ENCODE results near the gene L3MBTL4. TPM values are rescaled to one million over a fixed set of nuclear protein-coding genes. Genes with fewer than 3 reads are reported as not detected.

L3MBTL4 gene
- total RNA-seq, 2 donors from 2014 or later: 4.1 to 10.2 TPM

- Mint-ChIP-seq H3K27ac (no peak overlapping the region), H3K27me3 (no peaks in the 10 kb centered on the region), H3K4me3 (no peak overlapping the region)
Measured at GRCh38 chr18:6331872-6332271, 82.8 kb downstream of the L3MBTL4 start.

DNA sequence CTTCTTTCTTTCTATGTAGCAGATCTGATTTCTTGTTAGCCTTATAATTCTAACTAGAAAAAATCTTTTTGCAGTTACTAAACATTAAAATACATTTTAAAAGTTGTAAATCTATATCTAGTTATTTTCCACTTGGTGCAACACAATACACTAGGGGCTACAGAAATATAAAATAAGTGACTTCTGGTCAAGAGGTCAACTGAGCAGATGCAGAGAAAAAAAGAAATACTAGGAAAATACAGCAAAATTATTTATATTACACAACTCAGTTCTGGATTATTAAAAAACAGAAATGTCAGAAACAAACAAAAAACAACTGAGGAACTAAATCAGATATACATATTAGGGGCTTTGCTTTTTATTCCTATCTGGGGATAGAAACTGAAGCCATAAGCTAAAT, 83.9 kb downstream of the L3MBTL4 start:
- H3K4me1 Mint-ChIP-seq (ENCODE audit: low read depth in 2 of 2): peaks cover 0 to 21% of the 10 kb centered on the region in 2 donors
- H3K4me3 Mint-ChIP-seq: no peak overlapping the region
- H3K27me3 Mint-ChIP-seq: no peaks in the 10 kb centered on the region
- no peak overlapping the region for H3K27ac Mint-ChIP-seq
- no peaks in the 10 kb centered on the region for H3K9me3 Mint-ChIP-seq
- DNase-seq (ENCODE audit: low spot score) (no peak), ATAC-seq (no peak)
- H3K36me3 Mint-ChIP-seq: peaks cover 2% of the 10 kb centered on the region

More at GRCh38 chr18:6331872-6332271, 82.8 kb downstream of the L3MBTL4 start:
- ATAC-seq: no peak
- H3K36me3 Mint-ChIP-seq: peaks cover 7% of the 10 kb centered on the region
- no peak for DNase-seq (ENCODE audit: low spot score)
- H3K9me3 Mint-ChIP-seq: peaks cover 2% of the 10 kb centered on the region
- H3K4me1 Mint-ChIP-seq (ENCODE audit: low read depth in 2 of 2): peaks cover 0 to 21% of the 10 kb centered on the region in 2 donors

- Mint-ChIP-seq H3K27me3 (no peaks in the 10 kb centered on the region), H3K4me3 (no peak overlapping the region), H3K4me1 (ENCODE audit: low read depth in 2 of 2) (peaks cover 0 to 14% of the 10 kb centered on the region in 2 donors), H3K27ac (no peak overlapping the region), H3K36me3 (peaks cover under 1% of the 10 kb centered on the region), H3K9me3 (peaks cover under 1% of the 10 kb centered on the region)
- no peak for DNase-seq (ENCODE audit: low spot score)
- no peak for ATAC-seq
Measured at GRCh38 chr18:6328621-6329010, 86.1 kb downstream of the L3MBTL4 start.

DNA sequence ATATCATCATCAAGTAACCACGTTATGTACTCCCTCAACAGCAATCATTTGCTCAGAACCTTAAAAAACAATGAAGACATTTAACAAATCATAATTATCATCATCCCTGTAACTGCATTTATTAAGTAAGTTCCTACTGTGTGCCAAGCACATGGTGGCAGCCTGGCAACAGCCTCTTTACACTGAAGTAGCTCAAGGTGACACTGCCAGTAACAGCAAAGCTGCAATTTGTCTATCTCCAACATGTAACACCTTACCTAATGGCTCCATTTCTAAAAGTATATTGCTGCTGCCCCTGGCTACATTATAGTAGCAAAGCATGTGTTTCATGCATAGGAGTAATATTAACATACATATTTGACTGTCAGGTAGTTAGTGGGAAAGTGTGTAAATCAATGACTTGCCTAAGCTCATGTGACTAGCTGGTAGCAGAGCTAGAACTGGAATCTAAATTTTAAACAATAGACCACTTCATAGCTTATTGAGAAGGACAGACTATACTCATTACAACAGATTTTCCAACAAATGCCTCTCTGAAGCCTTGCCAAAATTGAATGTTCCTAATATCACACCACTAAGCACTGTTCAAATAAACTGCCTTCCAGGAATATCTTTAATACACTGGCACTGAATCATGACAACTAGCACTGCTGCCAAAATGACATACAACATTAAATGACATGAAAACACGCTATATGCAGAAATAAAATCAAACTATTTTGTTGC, 86.7 kb downstream of the L3MBTL4 start:
- Mint-ChIP-seq H3K36me3 (peaks cover 6% of the 10 kb centered on the region), H3K9me3 (peaks cover 6% of the 10 kb centered on the region), H3K27me3 (no peaks in the 10 kb centered on the region), H3K27ac (no peak overlapping the region), H3K4me1 (ENCODE audit: low read depth in 2 of 2) (peaks cover 0 to 14% of the 10 kb centered on the region in 2 donors), H3K4me3 (no peak overlapping the region)
- no peak for ATAC-seq
- no peak for DNase-seq (ENCODE audit: low spot score)

DNA sequence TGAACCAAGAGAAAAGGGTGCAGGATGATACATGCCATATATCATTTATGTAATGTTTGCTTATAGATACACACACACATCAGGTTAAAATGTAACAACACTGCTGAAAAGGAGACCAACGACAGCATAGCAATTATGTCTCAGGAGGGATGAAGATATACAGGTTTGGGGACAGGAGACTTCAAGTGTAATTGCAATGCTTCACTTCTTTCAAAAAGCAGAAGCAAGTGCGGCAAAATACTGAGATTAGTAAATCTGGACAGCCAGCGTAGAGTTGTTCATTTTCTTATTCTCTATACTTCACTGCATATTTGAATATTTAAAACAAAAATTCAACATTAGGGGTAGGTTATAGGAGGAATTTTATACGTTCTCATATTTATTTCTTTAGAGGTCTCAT, 87.2 kb downstream of the L3MBTL4 start:
- Mint-ChIP-seq H3K36me3 (peaks cover 9% of the 10 kb centered on the region), H3K27me3 (no peaks in the 10 kb centered on the region), H3K4me3 (no peak overlapping the region), H3K4me1 (ENCODE audit: low read depth in 2 of 2) (peaks cover 0 to 14% of the 10 kb centered on the region in 2 donors), H3K27ac (no peak overlapping the region), H3K9me3 (peaks cover 9% of the 10 kb centered on the region)
- ATAC-seq: no peak
- no peak for DNase-seq (ENCODE audit: low spot score)

- no peak for DNase-seq (ENCODE audit: low spot score)
- Mint-ChIP-seq H3K36me3 (peaks cover 15% of the 10 kb centered on the region), H3K9me3 (peaks cover 11% of the 10 kb centered on the region), H3K4me3 (no peak overlapping the region), H3K27ac (no peak overlapping the region), H3K27me3 (no peaks in the 10 kb centered on the region), H3K4me1 (ENCODE audit: low read depth in 2 of 2) (peaks cover 0 to 12% of the 10 kb centered on the region in 2 donors)
- no peak for ATAC-seq
Measured at GRCh38 chr18:6326566-6326965, 88.1 kb downstream of the L3MBTL4 start.

- H3K4me1 Mint-ChIP-seq (ENCODE audit: low read depth in 2 of 2): peaks cover 6 to 10% of the 10 kb centered on the region in 2 donors
- ATAC-seq: no peak
- H3K27ac Mint-ChIP-seq: no peak overlapping the region
- no peaks in the 10 kb centered on the region for H3K27me3 Mint-ChIP-seq
- H3K36me3 Mint-ChIP-seq: peaks cover 15% of the 10 kb centered on the region
- H3K4me3 Mint-ChIP-seq: no peak overlapping the region
- no peak for DNase-seq (ENCODE audit: low spot score)
- peaks cover 11% of the 10 kb centered on the region for H3K9me3 Mint-ChIP-seq
Measured at GRCh38 chr18:6323319-6323889, 91.3 kb downstream of the L3MBTL4 start.

DNA sequence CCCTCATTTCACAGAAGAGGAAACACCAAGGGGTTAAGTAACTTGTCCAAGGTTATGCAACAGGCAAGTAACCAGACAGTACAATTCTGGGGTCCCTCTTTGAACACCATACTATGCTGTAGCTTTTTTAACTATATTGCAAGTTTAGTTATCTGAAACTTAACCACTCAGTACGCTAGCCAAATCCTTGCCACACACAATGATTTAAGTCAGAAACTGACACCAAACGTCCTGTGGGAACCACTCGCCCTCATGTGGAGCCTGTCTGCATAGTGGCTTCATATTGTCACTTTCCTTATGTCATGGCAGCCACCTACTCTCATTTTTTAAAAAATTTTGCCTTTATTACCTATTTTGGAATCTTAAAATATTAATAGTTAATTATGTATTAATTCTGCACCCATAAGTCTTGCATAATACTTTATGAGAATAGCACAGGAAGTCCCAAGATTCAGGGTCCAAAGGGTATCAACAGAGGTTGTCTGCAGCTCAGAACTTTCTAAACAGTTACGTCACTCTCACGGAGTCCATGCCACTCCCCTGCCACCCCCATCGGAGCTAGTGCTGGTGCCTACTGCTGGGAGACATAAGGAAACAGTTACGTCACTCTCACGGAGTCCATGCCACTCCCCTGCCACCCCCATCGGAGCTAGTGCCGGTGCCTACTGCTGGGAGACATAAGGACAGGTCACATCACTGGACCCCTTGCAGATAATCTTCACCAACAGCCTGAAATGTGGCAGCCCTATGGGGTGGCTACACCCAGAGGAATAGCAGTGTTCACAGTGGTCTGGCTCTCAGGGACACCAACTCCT, 99.0 kb downstream of the L3MBTL4 start:
- DNase-seq (ENCODE audit: low spot score): no peak
- peaks cover 14 to 15% of the 10 kb centered on the region in 2 donors for H3K4me1 Mint-ChIP-seq (ENCODE audit: low read depth in 2 of 2)
- H3K27me3 Mint-ChIP-seq: no peaks in the 10 kb centered on the region
- peak in 1 of 2 donors; percentile 27 for ATAC-seq
- H3K27ac Mint-ChIP-seq: no peak overlapping the region
- H3K4me3 Mint-ChIP-seq: no peak overlapping the region
- H3K9me3 Mint-ChIP-seq: peaks cover 6% of the 10 kb centered on the region
- peaks cover 5% of the 10 kb centered on the region for H3K36me3 Mint-ChIP-seq

- Mint-ChIP-seq H3K4me1 (ENCODE audit: low read depth in 2 of 2) (peaks cover 13 to 14% of the 10 kb centered on the region in 2 donors), H3K9me3 (peaks cover 6% of the 10 kb centered on the region), H3K27ac (peak overlapping the region in 1 of 2 donors; percentile 37), H3K27me3 (no peaks in the 10 kb centered on the region), H3K36me3 (peaks cover 20% of the 10 kb centered on the region), H3K4me3 (no peak overlapping the region)
- no peak for ATAC-seq
- no peak for DNase-seq (ENCODE audit: low spot score)
Measured at GRCh38 chr18:6313415-6313814, 101.3 kb downstream of the L3MBTL4 start.

GRCh38 chr18:6311456-6312215, 103.1 kb downstream of the L3MBTL4 start:
- H3K27me3 Mint-ChIP-seq: no peaks in the 10 kb centered on the region
- peaks cover 21% of the 10 kb centered on the region for H3K36me3 Mint-ChIP-seq
- H3K27ac Mint-ChIP-seq: no peak overlapping the region
- DNase-seq (ENCODE audit: low spot score): no peak
- H3K4me3 Mint-ChIP-seq: no peak overlapping the region
- no peak for ATAC-seq
- H3K9me3 Mint-ChIP-seq: peaks cover 3% of the 10 kb centered on the region
- H3K4me1 Mint-ChIP-seq (ENCODE audit: low read depth in 2 of 2): peaks cover 11 to 14% of the 10 kb centered on the region in 2 donors

- Mint-ChIP-seq H3K4me1 (ENCODE audit: low read depth in 2 of 2) (peaks cover 11 to 14% of the 10 kb centered on the region in 2 donors), H3K36me3 (peaks cover 21% of the 10 kb centered on the region), H3K9me3 (peaks cover 3% of the 10 kb centered on the region), H3K27ac (no peak overlapping the region), H3K27me3 (no peaks in the 10 kb centered on the region), H3K4me3 (no peak overlapping the region)
- DNase-seq (ENCODE audit: low spot score) (no peak), ATAC-seq (no peak)
Measured at GRCh38 chr18:6310714-6311113, 104.0 kb downstream of the L3MBTL4 start.

GRCh38 chr18:6297875-6298274, 116.8 kb downstream of the L3MBTL4 start:
- ATAC-seq: no peak
- H3K4me3 Mint-ChIP-seq: no peak overlapping the region
- H3K27ac Mint-ChIP-seq: no peak overlapping the region

DNA sequence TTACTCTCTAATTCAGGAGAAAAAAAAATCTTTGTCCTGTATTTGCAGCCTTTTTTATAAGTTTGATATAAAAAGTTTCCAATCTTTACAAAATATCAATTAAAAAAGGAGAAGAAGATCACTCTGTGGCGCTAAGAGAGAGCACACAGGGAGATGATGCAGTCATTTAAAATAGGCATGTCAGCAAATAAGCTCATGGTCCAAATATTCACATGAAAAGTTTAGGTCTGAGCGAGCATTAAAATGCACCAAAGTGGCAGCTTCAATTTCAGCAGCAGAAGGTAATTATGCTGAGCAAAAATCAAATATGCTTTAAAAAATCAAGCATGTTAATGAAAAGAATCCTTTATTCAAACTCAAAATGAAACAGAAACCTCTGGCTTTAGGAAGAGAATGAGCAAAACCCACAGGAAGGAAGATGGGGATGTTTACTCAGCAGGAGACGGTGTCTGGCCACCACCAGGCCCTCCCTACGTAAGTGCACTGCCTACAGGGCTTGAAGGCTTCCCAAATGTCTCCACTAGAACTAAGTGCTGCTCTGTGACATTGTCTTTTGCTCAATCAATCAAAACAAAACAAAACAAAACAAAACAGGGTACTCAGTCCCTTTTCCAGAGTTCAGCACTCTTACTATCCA, 120.4 kb downstream of the L3MBTL4 start:
- H3K4me3 Mint-ChIP-seq: peak overlapping the region; percentile 60
- ATAC-seq: peak; percentile 87 to 94
- H3K27ac Mint-ChIP-seq: peak overlapping the region; percentile 55 to 79
- H3K27me3 Mint-ChIP-seq: no peaks in the 10 kb centered on the region
- peaks cover 18 to 32% of the 10 kb centered on the region in 2 donors for H3K4me1 Mint-ChIP-seq (ENCODE audit: low read depth in 2 of 2)
- no peaks in the 10 kb centered on the region for H3K9me3 Mint-ChIP-seq
- no peak for DNase-seq (ENCODE audit: low spot score)
- no peaks in the 10 kb centered on the region for H3K36me3 Mint-ChIP-seq

More at GRCh38 chr18:6297875-6298274, 116.8 kb downstream of the L3MBTL4 start:
- no peaks in the 10 kb centered on the region for H3K36me3 Mint-ChIP-seq
- DNase-seq (ENCODE audit: low spot score): no peak
- H3K27me3 Mint-ChIP-seq: no peaks in the 10 kb centered on the region
- no peaks in the 10 kb centered on the region for H3K9me3 Mint-ChIP-seq
- peaks cover 12 to 19% of the 10 kb centered on the region in 2 donors for H3K4me1 Mint-ChIP-seq (ENCODE audit: low read depth in 2 of 2)

Data from natural killer cell treated with Interleukin-12 subunit alpha and Interleukin-12 subunit beta and Interleukin-15 and Interleukin-18, amount 100 ng/mL, for 72 hours (primary cell).